K562 (cell line): ENCODE results near the gene AP1M2. TPM values are rescaled to one million over a fixed set of nuclear protein-coding genes. Genes with fewer than 3 reads are reported as not detected.

Experiments
- CBX5 ChIP-seq: IDR thresholded peaks from 2 replicates; pipeline ENCODE4 v1.6.1; 2014; ENCODE audit warnings: low read depth, borderline replicate concordance
- CBX8 ChIP-seq: fragments of 200-600 bp; sonication (generic); IDR thresholded peaks from 2 replicates; pipeline ENCODE4 v1.6.1; 2012; ENCODE audit warnings: borderline replicate concordance, mixed run types, low read depth, mild to moderate bottlenecking, moderate library complexity, mixed read lengths, low read length, control low read depth, inconsistent platforms; ENCODE audit not compliant: poor library complexity, severe bottlenecking; ENCODE audit errors: extremely low read depth
- CC2D1A ChIP-seq: fragments of 450-650 bp; IDR thresholded peaks from 2 replicates; pipeline ENCODE4 v1.6.1; 2017; ENCODE audit warnings: mild to moderate bottlenecking
- CSDE1 ChIP-seq, 2 experiments: fragments of 450-650 bp; IDR thresholded peaks; 2 replicates each; pipeline ENCODE4 v1.6.1; 2016; ENCODE audit warnings: mild to moderate bottlenecking in 1 of 2
- GABPA ChIP-seq: fragments of 200-800 bp; sonication (Bioruptor generic); conservative IDR thresholded peaks from 2 replicates; pipeline ENCODE4 v1.6.1; 2016; ENCODE audit warnings: low read depth, missing genetic modification characterization, missing compliant biosample characterization
- GTF2F1 ChIP-seq: IDR thresholded peaks from 2 replicates; pipeline ENCODE4 v1.6.1; 2011; ENCODE audit warnings: low read depth, low read length, improper control_type of control experiment
- HDGF ChIP-seq: fragments of 450-650 bp; IDR thresholded peaks from 2 replicates; pipeline ENCODE4 v1.6.1; 2016
- KLF10 ChIP-seq: fragments of 250-450 bp; sonication (Bioruptor Pico); IDR thresholded peaks from 2 replicates; pipeline ENCODE4 v1.6.1; 2021; ENCODE audit warnings: matching md5 sums
- NBN ChIP-seq: fragments of 450-650 bp; IDR thresholded peaks from 2 replicates; pipeline ENCODE4 v1.6.1; 2016; ENCODE audit warnings: low read depth, mild to moderate bottlenecking
- NCOR1 ChIP-seq: fragments of 450-650 bp; IDR thresholded peaks from 2 replicates; pipeline ENCODE4 v1.6.1; 2016; ENCODE audit warnings: mild to moderate bottlenecking, moderate library complexity
- NR1H2 ChIP-seq: sonication (generic); formaldehyde crosslinking; IDR thresholded peaks from 2 replicates; pipeline ENCODE4 v1.4.0; 2020; ENCODE audit warnings: mild to moderate bottlenecking, missing genetic modification reagents
- NR3C1 ChIP-seq: sonication (generic); formaldehyde crosslinking; IDR thresholded peaks from 2 replicates; pipeline ENCODE4 v1.8.1; 2022; ENCODE audit warnings: missing genetic modification reagents
- PHF8 ChIP-seq: fragments of 200-600 bp; sonication (generic); IDR thresholded peaks from 2 replicates; pipeline ENCODE4 v1.6.1; 2012; ENCODE audit warnings: mixed run types, mild to moderate bottlenecking, inconsistent platforms, low read length, moderate library complexity, borderline replicate concordance
- RBM34 ChIP-seq: fragments of 200-400 bp; formaldehyde crosslinking; IDR thresholded peaks from 2 replicates; pipeline ENCODE4 v1.6.1; 2018; ENCODE audit warnings: low read length, borderline replicate concordance; ENCODE audit not compliant: insufficient read depth
- SPI1 ChIP-seq: IDR thresholded peaks from 2 replicates; pipeline ENCODE4 v1.6.1; 2011; ENCODE audit warnings: low read depth, low read length, control low read depth, borderline replicate concordance
- STAG1 ChIP-seq: sonication (generic); formaldehyde crosslinking; IDR thresholded peaks from 2 replicates; pipeline ENCODE4 v1.5.0; 2020; ENCODE audit warnings: missing genetic modification reagents, borderline replicate concordance
- STAT5A ChIP-seq: IDR thresholded peaks from 2 replicates; pipeline ENCODE4 v1.6.1; 2012; ENCODE audit warnings: low read length, inconsistent platforms, borderline replicate concordance
- XRCC5 ChIP-seq: fragments of 200-400 bp; formaldehyde crosslinking; IDR thresholded peaks from 2 replicates; pipeline ENCODE4 v1.6.1; 2017; ENCODE audit warnings: low read depth, mild to moderate bottlenecking, low read length
- ZBTB11 ChIP-seq, 3 experiments: fragments of 200-800 bp in 1 of 3; fragments of 250-450 bp in 1 of 3; fragments of 450-650 bp in 1 of 3; sonication (Bioruptor Pico) in 1 of 3; sonication (Bioruptor generic) in 1 of 3; formaldehyde crosslinking in 1 of 3; IDR thresholded peaks; 2 replicates each; pipeline versions ENCODE4 v1.6.1 to v1.8.0; 2016 to 2022; ENCODE audit warnings: mild to moderate bottlenecking in 2 of 3, missing genetic modification characterization in 2 of 3, missing compliant biosample characterization in 1 of 3, moderate library complexity in 1 of 3
- ZFP1 ChIP-seq: fragments of 450-650 bp; formaldehyde crosslinking; IDR thresholded peaks from 2 replicates; pipeline ENCODE4 v1.4.0; 2020; ENCODE audit warnings: mild to moderate bottlenecking, mixed read lengths
- ZFP91 ChIP-seq: sonication (generic); formaldehyde crosslinking; IDR thresholded peaks from 2 replicates; pipeline ENCODE4 v1.8.0; 2022; ENCODE audit warnings: mild to moderate bottlenecking, missing genetic modification reagents
- ZFPM2 ChIP-seq: fragments of 250-450 bp; sonication (Bioruptor Pico); IDR thresholded peaks from 2 replicates; pipeline ENCODE4 v1.5.1; 2022; ENCODE audit warnings: mild to moderate bottlenecking
- ZKSCAN3 ChIP-seq: fragments of 250-450 bp; sonication (Bioruptor Pico); IDR thresholded peaks from 2 replicates; pipeline ENCODE4 v1.4.0; 2020
- ZNF41 ChIP-seq: fragments of 250-450 bp; sonication (Bioruptor Pico); conservative IDR thresholded peaks from 2 replicates; pipeline ENCODE4 v1.4.0; 2020; ENCODE audit warnings: mild to moderate bottlenecking
- ZNF830 ChIP-seq: fragments of 250-450 bp; sonication (Bioruptor Pico); IDR thresholded peaks from 2 replicates; pipeline ENCODE4 v1.5.0; 2021; ENCODE audit warnings: mild to moderate bottlenecking
- polyA plus RNA-seq, 8 experiments: library from polyadenylated mRNA; depleted of rRNA in 4 of 8; stranded (reverse) in 5 of 8; unstranded in 3 of 8; fragments of >200 nt; fragmentation: Nextera tagmentation in 2 of 8; fragmentation: Illumina TruSeq in 1 of 8; extraction: Ambion mirVana in 2 of 8; extraction: Trizol in 1 of 8; gene quantifications; 2 replicates each; pipeline versions ENCODE4 v1.2.1 to v1.2.3, GENCODE V29; 2011 to 2014; ENCODE audit warnings: inconsistent platforms in 1 of 8, missing spikeins in 1 of 8
- total RNA-seq, 7 experiments: library from RNA; depleted of rRNA in 6 of 7; stranded (reverse); fragments of >200 nt in 6 of 7; fragmentation: Illumina TruSeq in 2 of 7; extraction: Trizol in 2 of 7; gene quantifications; 2 replicates each; pipeline versions ENCODE4 v1.2.1 to v1.2.3, GENCODE V29; 2011 to 2021; ENCODE audit warnings: low replicate concordance in 1 of 7

AP1M2 gene
- total and polyA plus RNA-seq, 9 of the 15 experiments (the other 6 are each of a cell fraction or from before 2014, with no cell fraction given), result 0.33 to 1.4 (median 0.89) TPM; not detected in 1

GRCh38 chr19:10565567-10566407 is 21.3 kb downstream of the AP1M2 start, which contains the start of gene KRI1 (continued):
- TF ChIP-seq ZBTB11 (CRISPR knock-in tag; IDR thresholded peaks at IDR 0.05) (peak in 2 of 3 experiments; percentile 51 to 92; a peak in 3 of 6 replicates), CBX5 (no peak), PHF8 (peak; percentile 77; the same call in 1 of the 2 replicates), ZNF41 (CRISPR knock-in tag) (no peak), ZFPM2 (CRISPR knock-in tag) (no peak), CSDE1 (IDR thresholded peaks at IDR 0.05) (no peak; a peak in 1 of 4 replicates), NBN (no peak), ZNF830 (no peak), NR1H2 (CRISPR knock-in tag) (no peak), CBX8 (no peak), KLF10 (CRISPR knock-in tag) (no peak), CC2D1A (no peak), ZFP91 (CRISPR knock-in tag) (no peak), GTF2F1 (no peak), SPI1 (no peak), XRCC5 (no peak), STAT5A (no peak), ZKSCAN3 (CRISPR knock-in tag) (no peak), STAG1 (CRISPR knock-in tag) (no peak), HDGF (no peak), ZFP1 (CRISPR knock-in tag) (no peak), RBM34 (peak; percentile 95; the same call in 1 of the 2 replicates), NCOR1 (no peak), NR3C1 (CRISPR knock-in tag) (peak; percentile 66; the same call in 1 of the 2 replicates), GABPA (tag) (peak; percentile 63)
